Adrenal gland (tissue), 12 donors: ENCODE data around the gene MAPK4. TPM values are rescaled to one million over a fixed set of nuclear protein-coding genes. Genes with fewer than 3 reads are reported as not detected.

ENCODE experiments used
- DNase-seq, 7 donors: peaks; one replicate each; pipeline ENCODE4 v3.0.0-alpha.2; 2019 to 2020
- H3K27ac ChIP-seq, 5 donors: fragments of 200-600 bp; sonication (generic) in 4 of 5; 1 replicate in 3 of 5; 2 replicates in 2 of 5; pipeline versions ENCODE4 v1.5.1 to v1.8.0; 2016 to 2020; ENCODE audit warnings: mild to moderate bottlenecking in 1 of 5
- H3K27me3 ChIP-seq: fragments of 200-600 bp; 2 replicates; pipeline ENCODE4 v1.8.0; 2021
- H3K36me3 ChIP-seq, 2 donors: fragments of 200-600 bp; replicated peaks in 1 of 2; 1 replicate in 1 of 2; 2 replicates in 1 of 2; pipeline versions ENCODE4 v1.5.1 to v1.8.0; 2018 to 2022
- H3K4me1 ChIP-seq, 2 donors: fragments of 200-600 bp; replicated peaks in 1 of 2; 1 replicate in 1 of 2; 2 replicates in 1 of 2; pipeline versions ENCODE4 v1.5.1 to v1.8.0; 2018 to 2021
- H3K4me3 ChIP-seq, 4 donors: fragments of 200-600 bp; sonication (generic) in 3 of 4; one replicate each; pipeline ENCODE4 v1.5.1; 2016 to 2018
- H3K9me3 ChIP-seq, 3 donors: fragments of 200-600 bp; sonication (generic) in 1 of 3; replicated peaks in 1 of 3; 1 replicate in 2 of 3; 2 replicates in 1 of 3; pipeline versions ENCODE4 v1.5.1 to v1.8.0; 2016 to 2021
- CTCF ChIP-seq, 6 experiments: fragments of 450-650 bp in 4 of 6; fragments of 200-600 bp in 2 of 6; sonication (generic) in 1 of 6; IDR thresholded peaks; 1 replicate in 5 of 6; 2 replicates in 1 of 6; pipeline versions ENCODE4 v1.5.1 to v1.8.0; 2016 to 2021; ENCODE audit warnings: antibody characterized with exemption in 6 of 6, mild to moderate bottlenecking in 2 of 6, moderate library complexity in 1 of 6
- POLR2A ChIP-seq, 2 donors: fragments of 450-650 bp; IDR thresholded peaks; one replicate each; pipeline ENCODE4 v1.6.1; 2017; ENCODE audit warnings: antibody characterized with exemption in 2 of 2, mild to moderate bottlenecking in 2 of 2, moderate library complexity in 1 of 2
- whole genome bisulfite sequencing, 4 donors: extraction: QIAGEN DNeasy Blood & Tissue Kit in 2 of 4; methylation state at CpG; one replicate each; pipeline versions ENCODE4 v1.1.5 to v1.1.7; 2013 to 2017; 5-methylcytosine and 5-hydroxymethylcytosine counted together
- intact Hi-C, 2 donors: fragments of 100-400 bp; cut with DNase I; formaldehyde crosslinking; loops; one replicate each; pipeline versions ENCODE4 v1.14.1 to v1.15.0; 2022 to 2023
- polyA plus RNA-seq, 3 donors: library from polyadenylated mRNA; stranded (reverse); fragments of 200-250 nt in 2 of 3; fragments of 350-450 nt in 1 of 3; fragmentation: Illumina TruSeq in 1 of 3; extraction: RNeasy Lipid Tissue Mini Kit (QIAGEN cat#74804) in 1 of 3; gene quantifications; one replicate each; pipeline ENCODE4 v1.2.3, GENCODE V29; 2013 to 2014
- total RNA-seq, 9 donors: library from RNA; depleted of rRNA in 4 of 9; stranded (reverse); fragments of >200 nt in 4 of 9; fragments of 120-200 nt in 1 of 9; fragmentation: NEBNext Ultra II Directional in 1 of 9; extraction: Animal tissue kit (Norgen Biotek cat#: 25700) in 1 of 9; gene quantifications; one replicate each; pipeline versions ENCODE4 v1.1.0 to v1.2.4, GENCODE V29; 2013 to 2023
- donor health status: healthy with polysubstance abuse.
- donor health status: Bipolar disorder and iron deficiency.
- donor health status: DM: yes; HTN: yes; CAD: no.
- donor health status: DM: no; HTN: no; CAD: no.
- donor health status: DM: no; HTN: no; CAD: no.
- donor health status: DM: yes; HTN: yes; CAD: no.

MAPK4 gene
- total and polyA plus RNA-seq, 12 donors, result 16.3 to 231 (median 33.9) TPM

DNA sequence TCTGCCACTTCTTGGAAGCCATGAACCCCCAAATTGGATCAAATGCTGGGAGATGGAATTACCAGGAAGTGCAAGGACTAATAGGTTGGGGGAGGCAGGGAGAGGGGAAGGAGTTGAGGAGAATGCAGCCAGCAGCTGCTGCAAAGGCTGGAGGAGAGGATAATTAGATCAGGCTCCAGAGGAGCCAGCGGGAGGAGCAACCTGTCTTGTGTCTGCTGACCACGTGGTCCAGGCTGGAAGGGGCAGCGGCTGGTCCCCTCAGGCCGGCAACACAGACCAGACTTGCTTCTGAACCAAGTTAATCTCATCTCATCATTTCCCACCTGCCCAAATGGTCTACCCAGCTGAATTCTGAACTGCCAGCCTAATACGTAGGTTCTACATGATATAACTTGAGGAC, 191.6 kb downstream of the MAPK4 start:
- TF ChIP-seq POLR2A (IDR thresholded peaks at IDR 0.05) (no peak), CTCF (IDR thresholded peaks at IDR 0.05) (no peak)
- intact Hi-C loops, result no loop called here
- DNase-seq, result no peak
- Histone ChIP-seq H3K36me3 (no peaks in the 10 kb centered on the region), H3K4me3 (no peak overlapping the region), H3K27me3 (no peaks in the 10 kb centered on the region), H3K9me3 (no peaks in the 10 kb centered on the region), H3K27ac (no peak overlapping the region), H3K4me1 (no peaks in the 10 kb centered on the region)
- WGBS, 4 donors, result 42 to 57% (median 54%) methylated on average over 5 of the region's 5 CpGs

DNA sequence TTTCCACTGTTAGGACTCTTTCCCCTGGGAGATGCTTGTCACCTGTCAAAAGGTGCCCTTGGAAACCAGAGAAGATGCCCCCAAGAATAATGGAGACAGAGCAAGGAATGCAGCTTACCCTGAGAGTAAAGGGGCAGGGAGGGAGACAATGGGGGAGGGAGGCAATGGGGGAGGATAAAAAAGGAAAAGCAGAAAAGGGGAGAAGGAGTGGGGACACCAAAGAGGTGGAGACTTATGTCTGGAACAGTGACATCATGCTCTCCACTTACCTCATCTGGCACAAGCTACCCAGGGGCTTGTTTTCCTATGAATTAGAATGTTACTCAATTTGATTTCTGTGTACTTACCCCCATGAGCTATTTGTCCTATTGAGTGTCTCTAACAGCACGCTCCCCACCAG, 192.1 kb downstream of the MAPK4 start:
- Histone ChIP-seq H3K4me1 (no peaks in the 10 kb centered on the region), H3K27ac (no peak overlapping the region), H3K9me3 (no peaks in the 10 kb centered on the region), H3K4me3 (no peak overlapping the region), H3K36me3 (no peaks in the 10 kb centered on the region), H3K27me3 (no peaks in the 10 kb centered on the region)
- TF ChIP-seq POLR2A (IDR thresholded peaks at IDR 0.05) (no peak), CTCF (IDR thresholded peaks at IDR 0.05) (no peak)
- no peak for DNase-seq
- WGBS, 4 donors, result 75 to 93% (median 83%) methylated on average over 1 of the region's 1 CpG
- intact Hi-C loops, result no loop called here

GRCh38 chr18:50753311-50753710, 193.4 kb downstream of the MAPK4 start:
- Histone ChIP-seq H3K9me3 (no peaks in the 10 kb centered on the region), H3K36me3 (no peaks in the 10 kb centered on the region), H3K27ac (no peak overlapping the region), H3K27me3 (no peaks in the 10 kb centered on the region), H3K4me3 (no peak overlapping the region), H3K4me1 (no peaks in the 10 kb centered on the region)
- intact Hi-C loops, result no loop called here
- no peak for TF ChIP-seq POLR2A (IDR thresholded peaks at IDR 0.05)
- no peak for TF ChIP-seq CTCF (IDR thresholded peaks at IDR 0.05)
- WGBS, 4 donors, result 83 to 100% (median 100%) methylated on average over 1 of the region's 1 CpG; no CpG with 5 or more reads in 1 of the 4 donors
- no peak for DNase-seq

DNA sequence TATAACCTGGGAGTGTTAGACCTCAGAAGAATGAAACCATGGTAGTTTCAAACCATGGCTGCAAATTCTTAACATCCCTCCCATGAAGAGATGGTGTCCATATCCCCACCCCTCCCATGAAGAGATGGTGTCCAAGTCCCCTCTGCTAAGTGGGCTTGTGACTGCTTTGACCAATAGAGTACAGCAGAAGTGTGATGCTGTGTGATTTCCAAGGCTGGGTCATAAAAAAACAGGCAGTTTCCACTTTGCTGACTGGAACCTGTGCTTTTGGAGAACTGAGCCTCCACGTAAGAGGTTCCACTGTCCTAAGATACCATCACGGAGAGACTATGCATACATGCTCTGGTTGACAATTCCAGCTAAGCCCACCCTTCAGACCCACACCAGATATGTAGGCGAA, 194.4 kb downstream of the MAPK4 start:
- Histone ChIP-seq H3K36me3 (no peaks in the 10 kb centered on the region), H3K27ac (no peak overlapping the region), H3K4me1 (no peaks in the 10 kb centered on the region), H3K4me3 (no peak overlapping the region), H3K9me3 (no peaks in the 10 kb centered on the region), H3K27me3 (no peaks in the 10 kb centered on the region)
- TF ChIP-seq CTCF (IDR thresholded peaks at IDR 0.05) (no peak), POLR2A (IDR thresholded peaks at IDR 0.05) (no peak)
- WGBS, 4 donors, result 84 to 95% (median 93%) methylated on average over 3 of the region's 3 CpGs
- intact Hi-C loops, result no loop called here
- DNase-seq, result no peak
